WI38 (cell line): ENCODE data around the gene EBF3.

ENCODE experiments used
- H3K4me3 ChIP-seq: 2 replicates; pipeline ENCODE4 v1.5.1; 2011; ENCODE audit warnings: low read depth, mild to moderate bottlenecking, control low read depth, low read length
- TF ChIP-seq, protein P1 (sequence below): IDR thresholded peaks from 2 replicates; pipeline ENCODE4 v1.5.1; 2012; ENCODE audit warnings: low read depth, mild to moderate bottlenecking, control low read depth, low read length

The EBF3 gene

DNA sequence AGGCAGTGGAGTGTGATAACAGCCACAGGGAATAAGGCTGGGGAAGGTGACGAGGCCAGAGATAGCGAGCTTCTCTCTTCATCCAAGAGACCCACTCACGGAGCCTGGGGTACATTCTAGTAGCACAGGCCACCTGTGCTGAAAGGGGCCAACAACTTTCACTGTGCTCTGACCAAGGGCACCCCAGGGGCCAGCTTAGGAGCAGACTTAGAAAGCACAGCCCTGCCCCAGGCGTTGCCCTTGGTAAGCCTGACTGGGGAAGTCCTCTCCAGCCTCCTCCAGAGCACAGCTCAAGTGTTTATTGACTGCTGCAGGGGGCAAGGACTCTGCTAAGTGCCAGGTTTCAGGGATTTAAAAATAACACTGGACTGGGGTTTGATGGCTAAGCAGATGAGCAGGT is 44.7 kb downstream of the EBF3 start:
- TF ChIP-seq, protein P1, sequence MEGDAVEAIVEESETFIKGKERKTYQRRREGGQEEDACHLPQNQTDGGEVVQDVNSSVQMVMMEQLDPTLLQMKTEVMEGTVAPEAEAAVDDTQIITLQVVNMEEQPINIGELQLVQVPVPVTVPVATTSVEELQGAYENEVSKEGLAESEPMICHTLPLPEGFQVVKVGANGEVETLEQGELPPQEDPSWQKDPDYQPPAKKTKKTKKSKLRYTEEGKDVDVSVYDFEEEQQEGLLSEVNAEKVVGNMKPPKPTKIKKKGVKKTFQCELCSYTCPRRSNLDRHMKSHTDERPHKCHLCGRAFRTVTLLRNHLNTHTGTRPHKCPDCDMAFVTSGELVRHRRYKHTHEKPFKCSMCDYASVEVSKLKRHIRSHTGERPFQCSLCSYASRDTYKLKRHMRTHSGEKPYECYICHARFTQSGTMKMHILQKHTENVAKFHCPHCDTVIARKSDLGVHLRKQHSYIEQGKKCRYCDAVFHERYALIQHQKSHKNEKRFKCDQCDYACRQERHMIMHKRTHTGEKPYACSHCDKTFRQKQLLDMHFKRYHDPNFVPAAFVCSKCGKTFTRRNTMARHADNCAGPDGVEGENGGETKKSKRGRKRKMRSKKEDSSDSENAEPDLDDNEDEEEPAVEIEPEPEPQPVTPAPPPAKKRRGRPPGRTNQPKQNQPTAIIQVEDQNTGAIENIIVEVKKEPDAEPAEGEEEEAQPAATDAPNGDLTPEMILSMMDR, result no peak
- no peak overlapping the region for H3K4me3 ChIP-seq

DNA sequence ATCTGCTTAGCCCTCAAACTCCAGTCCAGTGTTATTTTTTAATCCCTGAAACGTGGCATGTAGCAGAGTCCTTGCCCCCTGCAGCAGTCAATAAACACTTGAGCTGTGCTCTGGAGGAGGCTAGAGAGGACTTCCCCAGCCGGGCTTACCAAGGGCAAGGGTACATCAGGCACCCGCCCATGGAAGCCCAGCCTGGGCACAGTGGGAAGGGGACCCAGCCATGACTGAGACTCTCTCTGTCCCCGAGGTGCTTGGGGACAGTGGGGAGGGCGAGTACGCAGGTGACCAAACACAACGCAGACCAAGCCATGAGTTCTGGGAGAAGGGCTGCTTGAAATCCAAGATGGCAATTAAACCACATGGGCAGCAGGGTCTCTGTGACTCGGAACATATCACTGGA is 45.2 kb downstream of the EBF3 start:
- TF ChIP-seq, protein P1, result no peak
- no peak overlapping the region for H3K4me3 ChIP-seq

DNA sequence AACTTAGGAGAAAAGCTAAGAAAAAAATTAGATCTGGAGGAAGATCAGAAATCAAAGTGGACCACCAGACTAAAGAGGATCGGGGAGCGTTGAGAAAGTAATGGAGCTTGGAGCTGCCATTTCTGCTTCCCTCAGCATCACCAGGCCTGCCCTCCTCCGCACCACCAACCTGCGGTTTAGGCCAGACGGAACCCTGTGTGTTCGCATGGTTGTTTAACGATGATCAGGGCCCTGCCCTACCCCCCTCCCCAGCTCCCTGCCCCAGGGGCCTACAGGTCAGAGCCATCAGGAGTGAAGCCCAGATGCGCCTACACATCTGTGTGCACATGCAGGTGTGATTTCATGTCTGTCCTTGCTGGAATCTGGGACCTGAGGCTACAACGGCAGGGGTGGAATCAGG is 45.7 kb downstream of the EBF3 start:
- no peak overlapping the region for H3K4me3 ChIP-seq
- TF ChIP-seq, protein P1, result no peak

DNA sequence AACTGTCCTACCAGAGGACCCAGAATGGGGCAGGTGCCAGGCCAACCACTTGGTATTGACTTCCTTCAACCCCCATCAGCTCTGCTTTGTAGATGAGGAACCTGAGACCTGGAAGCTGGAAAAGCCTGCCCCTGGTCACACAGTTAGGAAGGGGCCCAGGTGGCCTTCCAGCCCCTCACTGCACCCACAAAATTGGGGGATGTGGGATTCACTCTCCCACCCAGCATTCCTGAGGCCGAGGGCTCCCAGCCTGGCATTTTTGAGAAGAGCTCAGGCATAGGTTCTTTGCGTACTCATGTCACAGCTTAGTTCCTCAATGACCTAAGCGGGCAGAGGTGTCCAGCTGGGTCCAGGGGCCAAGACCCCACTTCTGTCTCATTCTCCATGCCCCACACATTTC is 46.1 kb downstream of the EBF3 start:
- TF ChIP-seq, protein P1, result no peak
- no peak overlapping the region for H3K4me3 ChIP-seq

DNA sequence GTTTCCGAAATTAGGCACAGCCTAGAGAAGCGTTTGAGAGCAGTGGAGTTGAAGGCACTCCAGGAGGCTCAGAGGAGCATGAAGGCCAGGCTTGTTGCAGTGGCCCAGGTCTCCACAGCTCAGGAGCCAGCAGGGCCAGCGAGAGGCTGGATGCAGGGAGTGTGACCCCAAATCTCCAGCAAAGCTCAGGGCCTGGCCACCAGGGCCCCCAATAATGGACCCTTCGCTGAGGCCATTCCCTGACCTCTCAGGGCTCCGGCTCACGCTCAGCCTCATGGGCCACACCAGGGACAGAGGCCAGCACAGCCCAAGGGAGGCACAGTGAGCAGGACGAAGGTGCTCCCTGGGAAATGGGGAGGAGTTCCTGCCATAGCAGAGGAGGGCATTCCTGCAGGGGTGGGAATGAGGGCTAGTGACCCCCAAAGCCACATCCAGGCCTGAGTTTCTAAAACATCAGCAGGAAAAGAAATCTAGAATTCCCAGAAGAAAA is 47.5 kb downstream of the EBF3 start:
- TF ChIP-seq, protein P1, result no peak
- no peak overlapping the region for H3K4me3 ChIP-seq

DNA sequence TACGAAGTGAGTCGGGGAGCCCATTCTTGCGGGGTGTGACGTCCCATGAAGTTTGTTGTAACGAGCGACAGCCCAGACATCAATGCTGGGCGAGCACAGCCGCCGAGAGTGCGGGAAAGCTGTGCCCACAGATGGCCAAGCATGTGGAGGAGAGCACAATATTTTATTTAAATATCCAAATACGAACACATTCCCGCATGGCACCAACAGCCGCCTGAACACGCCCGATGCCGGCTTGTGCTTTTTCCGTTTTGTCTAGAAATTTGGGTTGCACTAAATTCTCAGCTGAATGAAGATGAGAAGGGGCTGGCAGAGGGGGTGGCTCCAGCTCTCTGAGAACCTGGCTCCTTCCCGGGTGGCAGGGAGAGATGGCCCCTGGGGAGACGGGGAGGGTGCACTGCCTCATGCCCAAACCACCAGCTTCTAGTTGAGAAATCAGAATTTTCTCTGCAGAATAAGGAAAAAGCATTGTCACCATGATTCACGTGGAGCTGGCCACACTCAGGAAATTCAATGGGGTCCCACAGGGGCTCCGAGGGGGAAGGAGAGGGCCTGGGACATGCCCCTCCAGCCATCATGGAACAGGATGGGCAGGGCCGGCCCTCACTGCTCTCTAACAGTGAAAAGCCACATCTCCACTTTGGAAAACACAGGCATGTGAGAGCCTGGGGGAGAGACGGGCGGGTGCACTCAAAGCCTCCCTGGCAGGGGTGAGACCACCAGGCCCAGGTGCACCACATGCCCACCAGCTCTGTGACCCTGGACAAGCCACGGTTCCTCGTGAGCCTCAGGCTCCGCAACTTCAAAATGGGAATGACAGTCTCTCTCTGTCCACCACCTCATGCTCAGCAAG is 48.3 kb downstream of the EBF3 start:
- TF ChIP-seq, protein P1, result no peak
- no peak overlapping the region for H3K4me3 ChIP-seq

DNA sequence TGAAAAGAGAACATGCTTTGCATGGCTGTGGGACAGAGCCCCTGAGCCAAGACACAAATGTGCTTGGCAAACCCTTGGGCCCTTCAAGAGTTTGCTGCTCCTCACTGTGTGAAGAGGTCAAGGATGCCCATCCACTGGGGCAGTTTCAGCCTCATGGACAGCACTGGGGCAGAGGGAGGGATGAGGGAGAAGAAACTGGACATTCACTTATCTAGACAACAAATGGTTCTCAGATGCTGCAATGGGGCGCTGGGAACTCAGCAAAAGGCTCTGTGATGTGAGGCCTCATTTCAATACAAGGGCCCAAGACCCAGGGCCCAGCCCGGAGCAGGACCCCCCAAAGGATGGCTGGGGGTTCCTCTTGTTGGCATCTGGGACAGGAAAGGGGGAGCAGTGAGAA is 49.1 kb downstream of the EBF3 start:
- no peak overlapping the region for H3K4me3 ChIP-seq
- TF ChIP-seq, protein P1, result no peak
